ENCODE results near the gene ZNF614. TPM values are rescaled to one million over a fixed set of nuclear protein-coding genes. Genes with fewer than 3 reads are reported as not detected.
A peak's percentile ranks its signal among the peaks of the same experiment; 100 is the strongest.

The ZNF614 gene
- total RNA-seq = 1 to 10 TPM; 3.9 to 4.6 (median 3.9) TPM

DNA sequence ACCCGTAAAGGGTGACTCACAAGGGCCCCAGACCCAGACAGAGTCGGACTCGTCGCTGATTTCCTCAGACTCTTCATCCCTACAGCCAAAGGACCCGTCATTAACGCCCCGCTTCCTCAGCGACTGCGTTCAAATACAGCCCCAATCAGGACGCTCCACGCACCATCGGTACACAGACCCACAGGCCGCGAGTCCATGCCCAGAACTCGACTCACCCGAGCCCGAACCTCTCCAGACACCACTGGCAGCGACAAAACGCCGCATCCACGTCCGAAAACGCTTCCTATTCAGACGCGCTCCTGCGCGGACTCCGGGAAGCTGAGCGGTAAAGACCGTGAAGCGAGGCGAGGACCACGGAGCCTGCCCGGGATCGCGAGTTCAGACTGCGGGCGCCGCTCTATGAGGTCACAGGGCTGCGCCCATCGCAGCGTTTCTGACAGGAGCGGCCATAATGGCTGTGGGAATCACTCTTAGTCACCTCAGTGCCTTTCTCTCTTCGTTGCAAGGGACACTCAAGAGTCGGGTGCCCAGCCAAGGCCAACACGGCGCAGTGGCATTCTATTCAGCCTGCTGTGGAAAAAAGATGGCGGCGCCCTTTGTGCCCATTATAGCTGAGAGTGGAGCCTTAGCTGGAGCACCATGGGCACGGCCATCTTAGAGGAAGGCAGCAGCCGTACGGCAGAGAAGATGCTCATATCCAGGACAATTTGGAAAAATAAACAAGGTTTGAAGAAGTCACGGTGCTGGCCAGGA, at the start of gene ZNF614:
TSS of gene ZNF614 (minus strand) at position 353 of the 753 bp plus-strand sequence. CDS start 2,634 bp downstream, outside the sequence.
- peak within 1 kb of the TSS; percentile 77 to 87 (median 82) for H3K4me3 ChIP-seq
- DNase-seq = peak; percentile 68 to 80
- in situ Hi-C loops (cut with MboI; ENCODE audit: low sequenced_read_pairs in 4 of 4) (no loop called here), intact Hi-C loops (cut with DNase I; ENCODE audit: low total_unique reads) (loop anchor here (1.0 to 10.0 kb wide), 6 partner anchors 20 to 323 kb away; partner anchors contain the start of genes ZNF350, ZNF613, ZNF615 and ZNF841)
- no peaks in the 10 kb centered on the region for H3K27me3 ChIP-seq
- peak; percentile 98 for ATAC-seq
- TF ChIP-seq POLR2A (IDR thresholded peaks at IDR 0.05) (peak; percentile 17 to 41), CTCF (IDR thresholded peaks at IDR 0.05 in 4 of 5, conservative IDR thresholded peaks at IDR 0.05 in 1 of 5) (no peak)
- H3K36me3 ChIP-seq = peaks cover 19 to 73% of the 10 kb centered on the region in 2 donors
- H3K4me1 ChIP-seq = peaks cover 7 to 10% of the 10 kb centered on the region in 2 donors
- peaks cover 0 to 72% (median 12%) of the 10 kb centered on the region in 3 donors for H3K9me3 ChIP-seq
- peak within 1 kb of the TSS; percentile 90 to 95 (median 92) for H3K27ac ChIP-seq

DNA sequence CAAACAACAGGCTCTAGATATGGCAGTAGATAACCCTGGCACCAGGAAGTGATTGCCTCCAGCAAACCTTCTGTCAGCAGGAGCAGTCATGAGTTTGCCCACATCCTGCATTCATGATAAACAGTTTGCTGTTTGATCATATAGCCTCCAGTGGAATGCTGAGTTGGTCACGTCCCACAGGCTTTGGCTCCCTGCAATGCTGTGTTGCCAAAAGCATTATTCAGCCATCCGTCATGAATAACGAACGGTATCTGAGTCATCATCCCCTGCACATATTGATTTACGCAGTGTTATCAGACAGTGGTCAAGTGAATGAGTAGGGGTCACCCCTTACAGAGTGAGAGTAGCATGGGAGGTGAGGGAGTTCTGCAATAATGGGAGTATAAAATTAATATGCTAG, 42.3 kb upstream of the ZNF614 start:
- H3K9me3 ChIP-seq = peaks cover 7 to 44% (median 16%) of the 10 kb centered on the region in 3 donors
- TF ChIP-seq POLR2A (IDR thresholded peaks at IDR 0.05) = no peak
- TF ChIP-seq CTCF (IDR thresholded peaks at IDR 0.05 in 4 of 5, conservative IDR thresholded peaks at IDR 0.05 in 1 of 5) = no peak
- H3K36me3 ChIP-seq = peaks cover 15 to 96% of the 10 kb centered on the region in 2 donors
- no peaks in the 10 kb centered on the region for H3K4me1 ChIP-seq
- in situ Hi-C loops (cut with MboI; ENCODE audit: low sequenced_read_pairs in 4 of 4) = no loop called here
- intact Hi-C loops (cut with DNase I; ENCODE audit: low total_unique reads) = no loop called here
- no peak for DNase-seq
- no peak for ATAC-seq
- H3K27me3 ChIP-seq = no peaks in the 10 kb centered on the region
- no peak overlapping the region for H3K27ac ChIP-seq
- H3K4me3 ChIP-seq = no peak overlapping the region

DNA sequence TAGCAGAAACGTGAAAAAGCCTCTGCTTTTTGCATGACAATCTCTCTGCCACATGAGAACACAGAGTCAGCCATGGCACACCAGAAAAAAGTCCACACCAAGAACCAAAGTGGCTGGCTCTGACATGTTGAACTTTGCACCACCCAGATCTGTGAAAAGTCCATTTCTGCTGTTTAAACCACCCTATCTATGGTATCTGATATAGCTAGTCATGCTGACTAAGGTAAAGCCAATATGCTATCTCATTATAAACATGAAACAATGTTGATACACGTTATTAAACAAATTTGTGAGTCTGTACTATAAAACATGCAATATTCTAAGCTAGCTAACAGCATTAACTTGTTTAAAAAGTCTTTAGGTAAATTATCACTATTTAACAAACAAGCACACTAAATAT, 41.5 kb upstream of the ZNF614 start:
- in situ Hi-C loops (cut with MboI; ENCODE audit: low sequenced_read_pairs in 4 of 4) (no loop called here), intact Hi-C loops (cut with DNase I; ENCODE audit: low total_unique reads) (no loop called here)
- ATAC-seq = no peak
- Histone ChIP-seq H3K27ac (no peak overlapping the region), H3K27me3 (no peaks in the 10 kb centered on the region), H3K36me3 (peaks cover 15 to 96% of the 10 kb centered on the region in 2 donors), H3K9me3 (peaks cover 7 to 50% (median 20%) of the 10 kb centered on the region in 3 donors), H3K4me1 (no peaks in the 10 kb centered on the region), H3K4me3 (no peak overlapping the region)
- TF ChIP-seq CTCF (IDR thresholded peaks at IDR 0.05 in 4 of 5, conservative IDR thresholded peaks at IDR 0.05 in 1 of 5) (no peak), POLR2A (IDR thresholded peaks at IDR 0.05) (no peak)
- DNase-seq = no peak

- Histone ChIP-seq H3K4me1 (no peaks in the 10 kb centered on the region), H3K36me3 (peaks cover 15 to 97% of the 10 kb centered on the region in 2 donors), H3K27ac (no peak overlapping the region), H3K4me3 (peak overlapping the region in 1 of 4 donors; percentile 25), H3K27me3 (no peaks in the 10 kb centered on the region), H3K9me3 (peaks cover 13 to 75% (median 23%) of the 10 kb centered on the region in 3 donors)
- in situ Hi-C loops (cut with MboI; ENCODE audit: low sequenced_read_pairs in 4 of 4) (no loop called here), intact Hi-C loops (cut with DNase I; ENCODE audit: low total_unique reads) (no loop called here)
- ATAC-seq (no peak), DNase-seq (no peak)
- no peak for TF ChIP-seq CTCF (IDR thresholded peaks at IDR 0.05 in 4 of 5, conservative IDR thresholded peaks at IDR 0.05 in 1 of 5)
- no peak for TF ChIP-seq POLR2A (IDR thresholded peaks at IDR 0.05)
Observed at GRCh38 chr19:52066258-52066863, 38.2 kb upstream of the ZNF614 start.

Data from gastrocnemius medialis (tissue), 4 donors.